Thoracic aorta (tissue), 2 donors: Measurements from ENCODE around the gene LRRC8E. TPM values are rescaled to one million over a fixed set of nuclear protein-coding genes. Genes with fewer than 3 reads are reported as not detected.

Experiments
- ATAC-seq: fragments of 150-250 bp; one replicate; pipeline ENCODE4 v1.8.0; 2017; ENCODE audit warnings: low read depth; ENCODE audit not compliant: insufficient number of reproducible peaks, low FRiP score
- DNase-seq: peaks from one replicate; pipeline ENCODE4 v3.0.0-alpha.2; 2020; ENCODE audit warnings: low spot score
- H3K27ac ChIP-seq, 2 donors: fragments of 200-600 bp; sonication (generic); 1 replicate in 1 of 2; 2 replicates in 1 of 2; pipeline ENCODE4 v1.5.1; 2016; ENCODE audit warnings: mild to moderate bottlenecking in 2 of 2, moderate library complexity in 2 of 2
- H3K27me3 ChIP-seq: fragments of 200-600 bp; sonication (generic); replicated peaks from 2 replicates; pipeline ENCODE4 v1.6.0; 2016; ENCODE audit warnings: mild to moderate bottlenecking; ENCODE audit not compliant: insufficient read depth
- H3K36me3 ChIP-seq: fragments of 200-600 bp; sonication (generic); one replicate; pipeline ENCODE4 v1.5.1; 2016
- H3K4me1 ChIP-seq, 2 donors: fragments of 200-600 bp; sonication (generic); 1 replicate in 1 of 2; 2 replicates in 1 of 2; pipeline versions ENCODE4 v1.5.1 to v1.6.0; 2016; ENCODE audit warnings: low read depth in 2 of 2, mild to moderate bottlenecking in 1 of 2; ENCODE audit not compliant: control insufficient read depth in 1 of 2
- H3K4me3 ChIP-seq: fragments of 200-600 bp; sonication (generic); 2 replicates; pipeline ENCODE4 v1.5.1; 2016; ENCODE audit warnings: mild to moderate bottlenecking
- H3K9me3 ChIP-seq: fragments of 200-600 bp; sonication (generic); 2 replicates; pipeline ENCODE4 v1.5.1; 2016
- total RNA-seq, 2 donors: library from RNA; depleted of rRNA; stranded (reverse); fragments of >200 nt; gene quantifications; one replicate each; pipeline versions ENCODE4 v1.1.0 to v1.2.3, GENCODE V29; 2016
- TF ChIP-seq, protein P1 (sequence below): fragments of 200-600 bp; sonication (generic); IDR thresholded peaks from one replicate; pipeline ENCODE4 v1.5.1; 2019; ENCODE audit warnings: antibody characterized with exemption

The LRRC8E gene
- total RNA-seq, 2 donors from 2014 or later: 0.14 TPM; not detected in 1

DNA sequence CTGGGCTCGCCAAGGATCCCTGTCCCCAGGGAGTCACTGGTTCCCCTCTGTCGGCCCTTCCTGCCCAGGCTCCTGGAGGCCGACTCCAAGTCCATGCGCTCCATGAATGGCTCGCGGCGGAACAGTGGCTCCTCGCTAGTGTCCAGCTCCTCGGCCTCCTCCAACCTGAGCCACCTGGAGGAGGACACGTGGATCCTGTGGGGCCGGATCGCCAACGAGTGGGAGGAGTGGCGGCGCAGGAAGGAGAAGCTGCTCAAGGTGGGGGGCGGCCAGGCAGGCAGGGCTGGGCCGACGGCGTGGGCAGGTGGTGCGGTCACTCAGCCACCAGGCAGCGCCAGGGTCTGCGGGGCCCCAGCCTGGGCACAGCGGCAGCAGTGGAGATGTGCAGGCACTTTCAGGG lies 40.6 kb upstream of the LRRC8E start:
- TF ChIP-seq, protein P1, sequence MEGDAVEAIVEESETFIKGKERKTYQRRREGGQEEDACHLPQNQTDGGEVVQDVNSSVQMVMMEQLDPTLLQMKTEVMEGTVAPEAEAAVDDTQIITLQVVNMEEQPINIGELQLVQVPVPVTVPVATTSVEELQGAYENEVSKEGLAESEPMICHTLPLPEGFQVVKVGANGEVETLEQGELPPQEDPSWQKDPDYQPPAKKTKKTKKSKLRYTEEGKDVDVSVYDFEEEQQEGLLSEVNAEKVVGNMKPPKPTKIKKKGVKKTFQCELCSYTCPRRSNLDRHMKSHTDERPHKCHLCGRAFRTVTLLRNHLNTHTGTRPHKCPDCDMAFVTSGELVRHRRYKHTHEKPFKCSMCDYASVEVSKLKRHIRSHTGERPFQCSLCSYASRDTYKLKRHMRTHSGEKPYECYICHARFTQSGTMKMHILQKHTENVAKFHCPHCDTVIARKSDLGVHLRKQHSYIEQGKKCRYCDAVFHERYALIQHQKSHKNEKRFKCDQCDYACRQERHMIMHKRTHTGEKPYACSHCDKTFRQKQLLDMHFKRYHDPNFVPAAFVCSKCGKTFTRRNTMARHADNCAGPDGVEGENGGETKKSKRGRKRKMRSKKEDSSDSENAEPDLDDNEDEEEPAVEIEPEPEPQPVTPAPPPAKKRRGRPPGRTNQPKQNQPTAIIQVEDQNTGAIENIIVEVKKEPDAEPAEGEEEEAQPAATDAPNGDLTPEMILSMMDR: no peak
- Histone ChIP-seq H3K4me1 (no peaks in the 10 kb centered on the region), H3K9me3 (no peaks in the 10 kb centered on the region), H3K4me3 (no peak overlapping the region), H3K36me3 (no peaks in the 10 kb centered on the region), H3K27ac (no peak overlapping the region), H3K27me3 (no peaks in the 10 kb centered on the region)
- ATAC-seq: no peak
- DNase-seq: no peak

DNA sequence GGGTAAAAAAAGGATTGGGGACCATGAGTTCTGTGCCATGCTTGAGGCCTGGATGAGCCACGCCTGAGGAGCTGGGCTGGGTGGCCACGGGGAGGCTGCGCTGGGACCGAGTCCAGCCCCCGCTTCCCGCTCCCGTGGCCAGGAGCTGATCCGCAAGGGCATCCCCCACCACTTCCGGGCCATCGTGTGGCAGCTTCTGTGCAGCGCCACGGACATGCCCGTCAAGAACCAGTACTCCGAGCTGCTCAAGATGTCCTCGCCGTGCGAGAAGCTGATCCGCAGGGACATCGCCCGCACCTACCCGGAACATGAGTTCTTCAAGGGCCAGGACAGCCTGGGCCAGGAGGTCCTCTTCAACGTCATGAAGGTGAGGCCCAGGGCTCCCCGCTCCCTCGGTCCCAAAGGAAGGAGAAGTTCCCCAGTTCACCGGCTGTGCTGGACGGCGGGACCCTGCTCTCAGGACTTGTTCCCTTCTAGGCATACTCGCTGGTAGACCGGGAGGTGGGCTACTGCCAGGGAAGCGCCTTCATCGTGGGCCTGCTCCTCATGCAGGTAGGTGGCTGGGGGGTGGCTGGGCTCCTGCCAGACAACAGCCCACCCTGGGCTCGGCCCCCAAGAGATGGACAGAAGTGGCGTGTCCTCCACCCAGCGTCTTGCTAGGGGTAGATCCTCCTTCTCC lies 39.4 kb upstream of the LRRC8E start:
- Histone ChIP-seq H3K4me3 (no peak overlapping the region), H3K36me3 (no peaks in the 10 kb centered on the region), H3K27ac (no peak overlapping the region), H3K9me3 (no peaks in the 10 kb centered on the region), H3K4me1 (no peaks in the 10 kb centered on the region), H3K27me3 (no peaks in the 10 kb centered on the region)
- ATAC-seq (no peak), DNase-seq (no peak)
- TF ChIP-seq, protein P1: no peak

DNA sequence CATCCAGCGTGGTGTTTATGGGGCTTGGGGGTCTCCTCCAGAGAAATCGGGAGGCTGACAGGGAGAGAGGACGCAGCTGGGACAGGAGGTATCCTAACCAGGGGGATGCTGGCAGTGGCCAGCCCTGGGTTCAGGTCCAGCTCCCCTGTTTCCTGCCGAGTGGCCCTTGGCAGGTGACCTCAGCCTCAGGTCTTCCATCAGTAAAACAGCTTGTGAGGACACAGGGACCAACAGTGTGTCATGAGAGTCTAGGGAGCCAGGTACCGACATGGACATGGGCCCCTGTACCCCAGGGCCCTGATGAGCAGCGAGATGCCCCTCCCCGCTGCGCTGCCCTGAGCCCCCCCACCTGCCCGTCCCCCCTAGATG lies 38.7 kb upstream of the LRRC8E start:
- Histone ChIP-seq H3K9me3 (no peaks in the 10 kb centered on the region), H3K4me3 (no peak overlapping the region), H3K27ac (no peak overlapping the region), H3K4me1 (no peaks in the 10 kb centered on the region), H3K36me3 (no peaks in the 10 kb centered on the region), H3K27me3 (no peaks in the 10 kb centered on the region)
- TF ChIP-seq, protein P1: no peak
- DNase-seq: no peak
- no peak for ATAC-seq

DNA sequence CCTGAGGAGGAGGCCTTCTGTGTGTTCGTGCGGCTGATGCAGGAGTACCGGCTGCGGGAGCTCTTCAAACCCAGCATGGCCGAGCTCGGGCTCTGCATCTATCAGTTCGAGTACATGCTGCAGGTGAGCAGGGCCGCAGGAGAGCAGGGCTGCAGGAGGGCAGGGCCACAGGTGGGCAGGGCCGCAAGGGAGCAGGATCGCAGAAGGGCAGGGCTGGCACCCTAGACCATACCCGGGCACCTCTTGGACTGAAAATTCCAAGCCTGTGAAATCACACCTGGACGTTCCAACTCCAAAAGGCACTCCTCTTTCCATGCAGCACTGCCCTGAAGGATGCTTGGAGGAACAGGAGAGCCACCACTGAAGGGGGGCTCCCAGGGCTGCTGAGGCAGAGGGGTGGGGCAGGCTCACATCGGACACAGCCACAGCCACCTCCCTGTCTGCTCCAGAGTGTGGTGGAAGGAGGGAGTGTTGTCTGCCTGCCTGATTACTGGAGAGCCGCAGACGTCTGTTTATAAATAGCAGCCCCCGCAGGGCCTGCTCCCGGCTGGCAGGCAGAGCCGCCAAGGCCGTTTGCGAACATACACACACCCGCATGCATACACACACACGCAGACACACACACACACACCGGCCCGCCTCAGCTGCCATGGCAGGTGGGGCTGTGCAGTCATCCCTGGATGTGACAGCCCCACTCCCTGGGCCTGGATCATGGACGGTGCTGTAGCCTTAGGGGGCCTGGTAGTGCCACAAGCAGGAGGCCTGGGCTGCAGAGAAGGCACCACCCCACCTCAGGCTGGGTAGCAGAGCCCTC lies 38.1 kb upstream of the LRRC8E start:
- no peak for ATAC-seq
- TF ChIP-seq, protein P1: no peak
- no peaks in the 10 kb centered on the region for H3K36me3 ChIP-seq

DNA sequence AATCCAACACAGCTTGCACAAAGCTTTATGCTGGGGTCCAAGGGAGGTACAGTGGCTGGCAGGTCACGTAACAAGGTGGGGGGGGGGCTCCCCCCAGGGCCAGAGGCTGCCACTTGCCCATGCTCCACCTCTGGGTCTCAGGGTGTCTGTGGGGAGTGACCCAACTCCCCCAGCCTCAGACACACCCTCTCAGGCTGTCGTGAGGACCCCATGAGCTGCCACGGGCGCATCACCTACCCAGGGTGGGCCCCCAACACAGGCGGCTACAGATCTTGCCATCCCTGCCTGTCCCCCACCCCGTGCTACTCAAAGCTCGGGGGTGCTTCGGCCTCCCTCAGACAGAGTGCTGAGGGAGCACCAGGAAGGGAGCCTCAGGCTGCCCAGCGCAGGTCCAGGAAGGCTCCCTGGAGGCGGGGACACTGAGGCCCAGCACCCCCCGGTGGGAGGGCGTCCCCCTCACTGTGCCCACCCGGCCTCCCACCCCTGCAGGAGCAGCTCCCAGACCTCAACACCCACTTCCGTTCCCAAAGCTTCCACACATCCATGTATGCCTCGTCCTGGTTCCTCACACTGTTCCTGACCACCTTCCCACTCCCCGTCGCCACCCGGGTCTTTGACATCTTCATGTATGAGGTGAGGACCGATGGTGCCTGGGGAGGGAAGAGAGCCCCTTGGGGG lies 37.2 kb upstream of the LRRC8E start:
- H3K4me3 ChIP-seq: no peak overlapping the region
- no peaks in the 10 kb centered on the region for H3K4me1 ChIP-seq
- H3K36me3 ChIP-seq: no peaks in the 10 kb centered on the region
- DNase-seq (no peak), ATAC-seq (no peak)
- no peaks in the 10 kb centered on the region for H3K9me3 ChIP-seq
- TF ChIP-seq, protein P1: no peak
- no peak overlapping the region for H3K27ac ChIP-seq
- H3K27me3 ChIP-seq: no peaks in the 10 kb centered on the region

More for the DNA sequence above, 38.1 kb upstream of the LRRC8E start:
- no peaks in the 10 kb centered on the region for H3K27me3 ChIP-seq
- no peaks in the 10 kb centered on the region for H3K9me3 ChIP-seq
- DNase-seq: no peak
- H3K27ac ChIP-seq: no peak overlapping the region
- H3K4me3 ChIP-seq: no peak overlapping the region
- no peaks in the 10 kb centered on the region for H3K4me1 ChIP-seq
